Measurements from ENCODE around the gene GCN1. TPM values are rescaled to one million over a fixed set of nuclear protein-coding genes. Genes with fewer than 3 reads are reported as not detected.
"Not testable (repeated sequence)": the region's sequence is repeated elsewhere in the genome, so short reads cannot be mapped to it uniquely, and the experiment has no call there.

The GCN1 gene
- total RNA-seq, 1 experiment from 2014 or later, result 254 TPM

DNA sequence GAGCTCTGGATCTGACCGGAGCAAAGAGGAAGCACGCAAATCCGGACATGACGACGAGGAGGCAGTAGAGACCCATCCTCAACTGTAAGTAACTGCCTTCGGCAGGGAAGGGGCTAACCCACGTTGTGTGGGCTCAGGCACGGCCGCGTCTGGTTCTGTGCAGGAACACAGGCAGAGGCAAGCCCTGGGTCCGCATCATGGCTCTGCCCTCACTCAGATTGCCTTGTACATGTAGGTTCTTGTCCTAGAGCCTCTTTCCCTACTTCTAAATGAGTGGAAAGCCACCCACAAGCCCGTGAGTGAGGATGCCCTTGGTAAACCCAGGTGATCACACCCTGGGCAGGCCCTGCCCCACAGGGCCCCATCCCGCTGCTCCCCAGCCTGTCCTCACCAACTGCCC, 15.3 kb upstream of the GCN1 start:
- intact Hi-C loops (cut with micrococcal nuclease), result no loop called here
- Histone ChIP-seq H3K9ac (ENCODE audit: low read length) (no peak overlapping the region), H3K4me2 (ENCODE audit: low read length) (no peak overlapping the region), H3F3A (ENCODE audit: low read length, unreplicated experiment) (peaks cover 12% of the 10 kb centered on the region), H3K36me3 (ENCODE audit: low read depth, low read length) (peaks cover 44% of the 10 kb centered on the region), H3K79me2 (ENCODE audit: low read length) (no peaks in the 10 kb centered on the region), H3K4me3 (ENCODE audit: low read length) (no peak overlapping the region), H3K27me3 (ENCODE audit: low read length) (no peaks in the 10 kb centered on the region), H4K20me1 (ENCODE audit: low read length) (peaks cover 6% of the 10 kb centered on the region), H3K4me1 (ENCODE audit: insufficient read depth, low read length) (no peaks in the 10 kb centered on the region), H3K9me2 (replicated peaks; ENCODE audit: low read length) (no peaks in the 10 kb centered on the region), H3K27ac (ENCODE audit: low read length) (no peak overlapping the region), H2AFZ (ENCODE audit: low read length) (no peak overlapping the region), H3K9me3 (ENCODE audit: low read length) (no peaks in the 10 kb centered on the region)
- DNase-seq (no peak), ATAC-seq (peak; percentile 1; the same call in 1 of the 2 replicates)
- ChIA-PET CTCF (no interaction called here), POLR2A (ENCODE audit: unreplicated experiment) (no interaction called here)
- no peak for TF ChIP-seq EZH2phosphoT487 (IDR thresholded peaks at IDR 0.05; ENCODE audit: borderline replicate concordance, low read length)
- BruUV-seq (replicated peaks), result no TSS peak

DNA sequence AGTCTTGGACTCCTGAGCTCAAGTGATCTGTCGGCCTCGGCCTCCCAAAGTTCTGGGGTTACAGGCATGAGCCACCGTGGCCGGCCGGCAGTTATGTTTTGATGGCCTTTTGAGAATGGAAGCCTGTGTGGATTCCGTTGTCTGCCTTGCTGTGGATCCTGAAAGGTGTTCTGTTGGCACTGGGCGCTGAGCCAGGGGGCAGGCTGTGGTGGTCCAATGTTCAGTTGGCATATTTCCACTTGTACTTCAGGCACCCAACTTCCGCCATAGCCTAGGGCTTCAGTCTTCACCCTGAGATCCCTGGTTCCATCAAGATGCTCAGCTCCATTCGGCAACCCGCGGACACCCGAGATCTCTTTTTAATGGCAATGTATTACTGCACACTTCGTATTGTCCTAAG, 12.7 kb upstream of the GCN1 start:
- BruUV-seq (replicated peaks), result no TSS peak
- ATAC-seq (no peak), DNase-seq (no peak)
- H3K4me3 ChIP-seq (ENCODE audit: low read length), result no peak overlapping the region
- 0 out of 2 replicates have a peak, but pooled peaks cover under 1% of the 10 kb centered on the region for H3K4me1 ChIP-seq (ENCODE audit: insufficient read depth, low read length)
- H3K27me3 ChIP-seq (ENCODE audit: low read length), result no peaks in the 10 kb centered on the region
- no peaks in the 10 kb centered on the region for H3K9me2 ChIP-seq (replicated peaks; ENCODE audit: low read length)
- no peaks in the 10 kb centered on the region for H3K9me3 ChIP-seq (ENCODE audit: low read length)
- no peak overlapping the region for H3K27ac ChIP-seq (ENCODE audit: low read length)
- H3K79me2 ChIP-seq (ENCODE audit: low read length), result peaks cover 4% of the 10 kb centered on the region; the same call in 1 of the 2 replicates
- H2AFZ ChIP-seq (ENCODE audit: low read length), result no peak overlapping the region
- H4K20me1 ChIP-seq (ENCODE audit: low read length), result no peaks in the 10 kb centered on the region; the same call in 1 of the 2 replicates
- H3K36me3 ChIP-seq (ENCODE audit: low read depth, low read length), result peaks cover 26% of the 10 kb centered on the region
- peaks cover 6% of the 10 kb centered on the region for H3F3A ChIP-seq (ENCODE audit: low read length, unreplicated experiment)
- no peak overlapping the region for H3K4me2 ChIP-seq (ENCODE audit: low read length)
- intact Hi-C loops (cut with micrococcal nuclease), result no loop called here
- TF ChIP-seq EZH2phosphoT487 (IDR thresholded peaks at IDR 0.05; ENCODE audit: borderline replicate concordance, low read length) (no peak), EZH2 (IDR thresholded peaks at IDR 0.05; ENCODE audit: low read length, unreplicated experiment) (no peak)
- TF ChIP-seq, protein P1, sequence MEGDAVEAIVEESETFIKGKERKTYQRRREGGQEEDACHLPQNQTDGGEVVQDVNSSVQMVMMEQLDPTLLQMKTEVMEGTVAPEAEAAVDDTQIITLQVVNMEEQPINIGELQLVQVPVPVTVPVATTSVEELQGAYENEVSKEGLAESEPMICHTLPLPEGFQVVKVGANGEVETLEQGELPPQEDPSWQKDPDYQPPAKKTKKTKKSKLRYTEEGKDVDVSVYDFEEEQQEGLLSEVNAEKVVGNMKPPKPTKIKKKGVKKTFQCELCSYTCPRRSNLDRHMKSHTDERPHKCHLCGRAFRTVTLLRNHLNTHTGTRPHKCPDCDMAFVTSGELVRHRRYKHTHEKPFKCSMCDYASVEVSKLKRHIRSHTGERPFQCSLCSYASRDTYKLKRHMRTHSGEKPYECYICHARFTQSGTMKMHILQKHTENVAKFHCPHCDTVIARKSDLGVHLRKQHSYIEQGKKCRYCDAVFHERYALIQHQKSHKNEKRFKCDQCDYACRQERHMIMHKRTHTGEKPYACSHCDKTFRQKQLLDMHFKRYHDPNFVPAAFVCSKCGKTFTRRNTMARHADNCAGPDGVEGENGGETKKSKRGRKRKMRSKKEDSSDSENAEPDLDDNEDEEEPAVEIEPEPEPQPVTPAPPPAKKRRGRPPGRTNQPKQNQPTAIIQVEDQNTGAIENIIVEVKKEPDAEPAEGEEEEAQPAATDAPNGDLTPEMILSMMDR (conservative IDR thresholded peaks at IDR 0.05; ENCODE audit: low read depth, low read length), result no peak
- POLR2A ChIA-PET (ENCODE audit: unreplicated experiment), result no interaction called here
- CTCF ChIA-PET, result no interaction called here
- no peak overlapping the region for H3K9ac ChIP-seq (ENCODE audit: low read length)

DNA sequence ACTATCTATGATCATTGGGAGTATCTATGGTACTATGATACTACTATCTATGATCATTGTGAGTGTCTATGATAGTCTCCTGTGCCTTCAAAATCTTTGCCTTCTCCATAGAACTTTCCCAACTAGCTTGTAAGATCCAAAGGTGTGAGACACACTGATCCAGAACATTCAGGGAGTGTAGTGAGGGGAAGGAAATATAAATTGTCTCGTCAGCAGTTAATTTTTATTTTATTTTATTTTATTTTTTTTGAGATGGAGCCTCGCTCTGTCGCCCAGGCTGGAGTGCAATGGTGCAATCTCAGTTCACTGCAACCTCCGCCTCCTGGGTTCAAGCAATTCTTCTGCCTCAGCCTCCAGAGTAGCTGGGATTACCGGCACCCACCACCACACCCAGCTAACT, 12.3 kb upstream of the GCN1 start:
- H3K9me2 ChIP-seq (replicated peaks; ENCODE audit: low read length); H4K20me1 ChIP-seq (ENCODE audit: low read length); CTCF ChIA-PET; H3K4me3 ChIP-seq (ENCODE audit: low read length); H3K27me3 ChIP-seq (ENCODE audit: low read length); H3K4me1 ChIP-seq (ENCODE audit: insufficient read depth, low read length); intact Hi-C loops (cut with micrococcal nuclease); DNase-seq; H3K27ac ChIP-seq (ENCODE audit: low read length); H3K9ac ChIP-seq (ENCODE audit: low read length); H3K4me2 ChIP-seq (ENCODE audit: low read length); ATAC-seq; BruUV-seq (replicated peaks); H3K79me2 ChIP-seq (ENCODE audit: low read length); H3K9me3 ChIP-seq (ENCODE audit: low read length); H3F3A ChIP-seq (ENCODE audit: low read length, unreplicated experiment); H2AFZ ChIP-seq (ENCODE audit: low read length): not testable (repeated sequence)
- H3K36me3 ChIP-seq (ENCODE audit: low read depth, low read length), result peaks cover 22% of the 10 kb centered on the region
- POLR2A ChIA-PET (ENCODE audit: unreplicated experiment), result interaction anchor here (0.6 to 0.7 kb wide), 2 partner anchors 12 to 84 kb away, joined by 3 read pairs; no protein-coding TSS in a partner anchor

DNA sequence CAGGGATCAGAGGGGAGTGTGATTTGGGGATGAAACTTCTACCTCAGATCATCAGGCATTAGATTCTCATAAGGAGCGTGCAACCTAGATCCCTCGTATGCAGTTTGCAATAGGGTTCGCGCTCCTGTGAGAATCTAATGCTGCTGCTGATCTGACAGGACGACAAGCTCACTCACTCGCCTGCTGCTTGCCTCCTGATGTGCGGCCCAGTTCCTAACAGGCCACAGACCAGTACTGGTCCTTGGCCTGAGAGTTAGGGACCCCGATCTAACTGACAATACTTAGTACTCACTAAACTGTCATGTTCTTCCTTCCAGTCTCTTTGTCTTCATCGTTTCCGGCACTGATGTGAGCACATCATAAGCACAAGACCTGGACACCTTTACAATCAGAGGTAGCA, 11.7 kb upstream of the GCN1 start:
- H4K20me1 ChIP-seq (ENCODE audit: low read length), result no peaks in the 10 kb centered on the region; the same call in 1 of the 2 replicates
- intact Hi-C loops (cut with micrococcal nuclease), result no loop called here
- BruUV-seq (replicated peaks), result no TSS peak
- no peak overlapping the region for H3K9ac ChIP-seq (ENCODE audit: low read length)
- peaks cover 10% of the 10 kb centered on the region; the same call in 1 of the 2 replicates for H3K79me2 ChIP-seq (ENCODE audit: low read length)
- H3K36me3 ChIP-seq (ENCODE audit: low read depth, low read length), result peaks cover 16% of the 10 kb centered on the region
- no peak overlapping the region for H3K27ac ChIP-seq (ENCODE audit: low read length)
- H3K4me1 ChIP-seq (ENCODE audit: insufficient read depth, low read length), result 0 out of 2 replicates have a peak, but pooled peaks cover 5% of the 10 kb centered on the region
- ChIA-PET CTCF (no interaction called here), POLR2A (ENCODE audit: unreplicated experiment) (interaction anchor here (0.6 to 0.7 kb wide), 2 partner anchors 13 to 84 kb away, joined by 3 read pairs; no protein-coding TSS in a partner anchor)
- TF ChIP-seq, protein P1 (conservative IDR thresholded peaks at IDR 0.05; ENCODE audit: low read depth, low read length), result no peak
- TF ChIP-seq EZH2phosphoT487 (IDR thresholded peaks at IDR 0.05; ENCODE audit: borderline replicate concordance, low read length) (no peak), EZH2 (IDR thresholded peaks at IDR 0.05; ENCODE audit: low read length, unreplicated experiment) (no peak)
- ATAC-seq (no peak; the same call in 1 of the 2 replicates), DNase-seq (no peak)
- no peak overlapping the region for H3K4me3 ChIP-seq (ENCODE audit: low read length)
- H3K9me3 ChIP-seq (ENCODE audit: low read length), result no peaks in the 10 kb centered on the region
- H2AFZ ChIP-seq (ENCODE audit: low read length), result no peak overlapping the region
- no peaks in the 10 kb centered on the region for H3K27me3 ChIP-seq (ENCODE audit: low read length)
- H3K4me2 ChIP-seq (ENCODE audit: low read length), result no peak overlapping the region
- H3K9me2 ChIP-seq (replicated peaks; ENCODE audit: low read length), result no peaks in the 10 kb centered on the region
- H3F3A ChIP-seq (ENCODE audit: low read length, unreplicated experiment), result peaks cover 6% of the 10 kb centered on the region

Data from PC-3 (cell line).